SJSA1 (cell line): ENCODE measurements around the gene ARMC12. TPM values are rescaled to one million over a fixed set of nuclear protein-coding genes. Genes with fewer than 3 reads are reported as not detected.
A peak's percentile ranks its signal among the peaks of the same experiment; 100 is the strongest.
"Not testable (repeated sequence)": the region's sequence is repeated elsewhere in the genome, so short reads cannot be mapped to it uniquely, and the experiment has no call there.

ENCODE experiments used
- DNase-seq, 2 experiments: peaks; one replicate each; pipeline ENCODE4 v3.0.0-alpha.2; 2015 to 2020; ENCODE audit warnings: low spot score in 2 of 2, low read depth in 1 of 2
- H3K27ac ChIP-seq: fragments of 250-450 bp; sonication (Bioruptor Pico); 2 replicates; pipeline ENCODE4 v1.5.1; 2020; ENCODE audit warnings: mild to moderate bottlenecking, moderate library complexity
- H3K27me3 ChIP-seq: fragments of 250-450 bp; sonication (Bioruptor Pico); replicated peaks from 2 replicates; pipeline ENCODE4 v1.5.1; 2020; ENCODE audit warnings: mild to moderate bottlenecking, moderate library complexity
- H3K36me3 ChIP-seq: fragments of 250-450 bp; sonication (Bioruptor Pico); 2 replicates; pipeline ENCODE4 v1.5.1; 2020; ENCODE audit warnings: mild to moderate bottlenecking
- H3K4me1 ChIP-seq: fragments of 250-450 bp; sonication (Bioruptor Pico); replicated peaks from 2 replicates; pipeline ENCODE4 v1.6.1; 2021; ENCODE audit warnings: mild to moderate bottlenecking
- H3K4me3 ChIP-seq: fragments of 250-450 bp; sonication (Bioruptor Pico); 2 replicates; pipeline ENCODE4 v1.5.1; 2020; ENCODE audit warnings: mild to moderate bottlenecking
- H3K9me3 ChIP-seq: fragments of 250-450 bp; sonication (Bioruptor Pico); replicated peaks from 2 replicates; pipeline ENCODE4 v1.5.1; 2020; ENCODE audit warnings: mild to moderate bottlenecking
- total RNA-seq: library from RNA; depleted of rRNA; stranded (reverse); fragments of >200 nt; shearing (Covaris generic); gene quantifications from 2 replicates; pipeline ENCODE4 v1.2.3, GENCODE V29; 2014; rRNA removed

The ARMC12 gene, protein sequence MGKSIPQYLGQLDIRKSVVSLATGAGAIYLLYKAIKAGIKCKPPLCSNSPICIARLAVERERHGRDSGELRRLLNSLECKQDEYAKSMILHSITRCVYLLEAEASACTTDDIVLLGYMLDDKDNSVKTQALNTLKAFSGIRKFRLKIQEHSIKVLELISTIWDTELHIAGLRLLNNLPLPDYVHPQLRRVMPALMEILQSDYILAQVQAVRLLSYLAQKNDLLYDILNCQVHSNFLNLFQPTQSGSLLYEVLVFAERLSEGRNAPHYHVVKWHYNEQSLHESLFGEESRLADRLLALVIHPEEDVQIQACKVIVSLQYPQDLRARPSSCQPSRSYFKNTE
- total RNA-seq, result not detected in 2 replicates

DNA sequence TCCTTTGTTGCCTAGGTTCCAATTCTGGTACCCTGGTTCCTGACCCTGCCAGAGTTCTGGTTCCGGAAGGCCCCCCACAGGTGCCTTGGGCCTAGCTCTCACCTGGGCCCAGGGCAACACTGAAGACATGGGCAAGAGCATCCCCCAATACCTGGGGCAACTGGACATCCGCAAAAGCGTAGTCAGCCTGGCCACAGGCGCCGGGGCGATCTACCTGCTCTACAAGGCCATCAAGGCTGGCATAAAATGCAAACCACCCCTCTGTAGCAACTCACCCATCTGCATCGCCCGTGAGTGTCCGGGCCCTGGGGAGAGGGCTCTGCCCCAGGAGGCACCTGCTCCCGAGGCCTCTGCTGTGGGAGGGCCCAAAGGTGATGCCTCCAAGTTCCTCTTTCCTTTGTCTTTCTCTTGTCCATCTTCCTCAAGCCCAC is at the start of gene ARMC12:
Gene ARMC12, plus strand, starts transcription at position 51 of the 431 bp plus-strand sequence. Its CDS starts 77 bp downstream, at position 128.
- Histone ChIP-seq H3K27ac (no peak within 1 kb of the TSS), H3K4me3 (no peak within 1 kb of the TSS), H3K36me3 (no peaks in the 10 kb centered on the region), H3K27me3 (no peaks in the 10 kb centered on the region), H3K9me3 (no peaks in the 10 kb centered on the region), H3K4me1 (peaks cover 2% of the 10 kb centered on the region; the same call in 1 of the 2 replicates)
- no peak for DNase-seq

DNA sequence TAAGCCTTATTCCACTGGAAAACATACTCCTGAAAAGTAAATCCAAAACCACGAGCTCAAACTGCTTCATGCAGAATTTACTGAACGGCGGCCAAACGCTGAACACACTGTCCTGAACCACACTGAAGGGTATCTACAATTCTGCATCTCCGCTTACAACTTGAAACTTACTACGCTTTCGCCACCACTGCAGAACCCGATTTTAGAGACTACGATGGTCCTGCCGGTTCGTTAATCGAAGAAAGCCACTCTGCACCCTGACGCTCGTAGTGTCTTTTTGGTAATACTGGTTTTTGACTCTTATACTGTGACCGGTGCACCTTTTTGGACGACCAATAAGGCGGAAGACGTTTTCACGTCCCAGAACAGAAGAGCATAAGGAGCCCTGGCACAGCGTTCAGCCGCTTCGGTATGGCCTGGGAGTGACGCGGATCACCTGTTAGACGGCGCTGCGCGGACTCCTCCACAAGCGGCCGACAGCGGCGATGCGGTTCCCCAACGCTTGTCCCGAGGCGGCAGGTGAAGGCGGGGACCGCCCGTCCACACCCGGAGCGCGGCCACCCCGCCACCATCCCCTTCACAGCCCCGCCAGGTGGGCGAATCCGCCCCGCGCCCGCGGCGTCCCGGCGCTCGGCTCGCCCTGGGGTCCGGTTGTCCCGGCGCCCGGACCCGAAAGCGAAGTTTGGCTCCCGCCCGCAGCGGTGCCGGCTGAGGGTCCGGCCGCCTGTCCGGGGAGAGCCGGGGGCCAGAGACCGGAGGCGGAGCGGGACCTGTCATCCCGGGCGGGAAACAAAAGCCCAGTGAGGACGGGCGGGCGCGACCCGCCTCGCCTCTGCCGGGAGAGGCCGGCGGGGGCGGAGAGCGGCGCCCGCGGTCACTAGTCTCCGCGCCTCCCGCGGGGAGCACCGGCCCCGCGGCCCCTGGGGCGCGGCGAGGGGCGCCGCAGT is 48.9 kb upstream of the ARMC12 start:
- Histone ChIP-seq H3K9me3 (peaks cover 14% of the 10 kb centered on the region), H3K36me3 (no peaks in the 10 kb centered on the region; the same call in 1 of the 2 replicates), H3K27me3 (peaks cover 40% of the 10 kb centered on the region), H3K4me1 (peaks cover 17% of the 10 kb centered on the region), H3K4me3 (peak overlapping the region; percentile 47), H3K27ac (no peak overlapping the region)
- peak in 1 of 2 experiments; percentile 22 for DNase-seq

DNA sequence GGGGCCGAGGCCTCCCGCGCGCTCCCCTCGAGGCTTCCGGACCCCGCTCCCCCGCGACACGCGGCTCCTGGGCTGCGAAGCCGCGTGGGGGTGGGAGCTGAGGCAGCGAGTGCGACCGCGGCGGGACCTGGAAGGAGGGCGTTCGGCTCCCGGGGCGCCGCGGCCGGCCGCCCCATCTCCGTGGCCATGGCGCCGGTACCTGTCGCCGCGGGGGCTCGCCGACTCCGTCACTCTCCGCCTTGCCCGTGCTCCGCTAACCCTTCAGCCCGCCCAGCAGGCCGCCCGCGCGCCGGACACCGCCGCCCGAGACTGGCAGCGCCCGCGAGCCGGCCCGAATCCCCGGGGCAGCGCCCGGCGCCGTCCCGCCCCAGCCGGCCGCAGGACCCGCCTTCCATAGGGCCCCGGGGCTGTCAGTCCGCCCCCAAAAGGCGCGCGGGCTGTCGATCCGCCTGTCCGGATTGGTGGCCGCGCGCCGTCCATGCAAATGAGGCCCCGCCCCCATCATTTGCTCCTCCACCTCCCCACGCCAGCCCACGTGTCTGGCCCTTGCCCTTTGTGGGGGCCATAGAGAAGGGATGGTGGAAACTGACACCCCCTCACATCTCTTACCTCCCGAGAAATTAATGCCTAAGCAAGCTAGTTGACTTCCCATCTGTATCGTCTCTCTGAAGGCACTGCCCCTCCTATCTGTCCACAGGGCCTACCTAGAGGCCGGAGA is 48.1 kb upstream of the ARMC12 start, which contains the start of gene FKBP5:
Gene FKBP5, minus strand, starts transcription at position 311 of the 718 bp plus-strand sequence. CDS start 46,091 bp downstream, outside the sequence.
- DNase-seq, result peak; percentile 23 to 73
- H3K4me3 ChIP-seq, result peak within 1 kb of the TSS; percentile 47
- H3K9me3 ChIP-seq, result peaks cover 14% of the 10 kb centered on the region
- H3K27me3 ChIP-seq, result peaks cover 40% of the 10 kb centered on the region
- no peak within 1 kb of the TSS for H3K27ac ChIP-seq
- peaks cover 17% of the 10 kb centered on the region for H3K4me1 ChIP-seq
- no peaks in the 10 kb centered on the region; the same call in 1 of the 2 replicates for H3K36me3 ChIP-seq

DNA sequence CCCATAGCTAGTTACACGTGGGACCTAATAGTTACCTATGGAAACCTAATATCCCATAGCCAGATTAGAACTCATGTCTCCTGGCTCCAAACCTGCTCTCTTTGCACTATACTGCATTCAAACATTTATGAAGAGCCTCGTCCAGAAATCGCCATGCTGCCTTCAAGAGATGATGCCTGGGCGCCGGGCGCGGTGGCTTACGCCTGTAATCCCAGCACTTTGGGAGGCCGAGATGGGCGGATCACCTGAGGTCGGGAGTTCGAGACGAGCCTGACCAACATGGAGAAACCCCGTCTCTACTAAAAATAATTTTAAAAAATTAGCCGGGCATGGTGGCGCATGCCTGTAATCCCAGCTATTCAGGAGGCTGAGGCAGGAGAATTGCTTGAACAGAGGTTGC is 46.8 kb upstream of the ARMC12 start:
- Histone ChIP-seq H3K9me3 (peaks cover 24% of the 10 kb centered on the region), H3K4me1 (peaks cover 17% of the 10 kb centered on the region), H3K27me3 (peaks cover 40% of the 10 kb centered on the region)
- DNase-seq, H3K4me3 ChIP-seq, H3K36me3 ChIP-seq, H3K27ac ChIP-seq: not testable (repeated sequence)

DNA sequence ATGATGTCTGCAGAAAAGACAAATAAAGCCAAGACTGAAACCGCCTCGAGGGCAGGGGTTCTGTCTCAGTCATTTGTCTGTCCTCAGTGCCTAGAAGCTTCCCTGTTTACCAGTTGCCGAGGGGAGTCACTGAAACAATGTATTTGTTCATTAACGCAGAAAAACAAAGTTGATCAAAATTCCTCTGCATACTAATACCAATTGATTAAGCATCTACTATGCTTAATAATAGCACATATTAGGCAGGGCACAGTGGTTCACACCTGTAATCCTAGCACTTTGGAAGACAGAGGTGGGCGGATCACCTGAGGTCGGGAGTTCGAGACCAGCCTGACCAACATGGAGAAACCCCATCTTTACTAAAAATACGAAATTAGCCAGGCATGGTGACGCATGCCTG is 46.3 kb upstream of the ARMC12 start:
- Histone ChIP-seq H3K27ac (no peak overlapping the region), H3K4me3 (no peak overlapping the region), H3K4me1 (peaks cover 17% of the 10 kb centered on the region), H3K27me3 (peaks cover 40% of the 10 kb centered on the region), H3K36me3 (no peaks in the 10 kb centered on the region; the same call in 1 of the 2 replicates), H3K9me3 (peaks cover 24% of the 10 kb centered on the region)
- DNase-seq, result no peak

DNA sequence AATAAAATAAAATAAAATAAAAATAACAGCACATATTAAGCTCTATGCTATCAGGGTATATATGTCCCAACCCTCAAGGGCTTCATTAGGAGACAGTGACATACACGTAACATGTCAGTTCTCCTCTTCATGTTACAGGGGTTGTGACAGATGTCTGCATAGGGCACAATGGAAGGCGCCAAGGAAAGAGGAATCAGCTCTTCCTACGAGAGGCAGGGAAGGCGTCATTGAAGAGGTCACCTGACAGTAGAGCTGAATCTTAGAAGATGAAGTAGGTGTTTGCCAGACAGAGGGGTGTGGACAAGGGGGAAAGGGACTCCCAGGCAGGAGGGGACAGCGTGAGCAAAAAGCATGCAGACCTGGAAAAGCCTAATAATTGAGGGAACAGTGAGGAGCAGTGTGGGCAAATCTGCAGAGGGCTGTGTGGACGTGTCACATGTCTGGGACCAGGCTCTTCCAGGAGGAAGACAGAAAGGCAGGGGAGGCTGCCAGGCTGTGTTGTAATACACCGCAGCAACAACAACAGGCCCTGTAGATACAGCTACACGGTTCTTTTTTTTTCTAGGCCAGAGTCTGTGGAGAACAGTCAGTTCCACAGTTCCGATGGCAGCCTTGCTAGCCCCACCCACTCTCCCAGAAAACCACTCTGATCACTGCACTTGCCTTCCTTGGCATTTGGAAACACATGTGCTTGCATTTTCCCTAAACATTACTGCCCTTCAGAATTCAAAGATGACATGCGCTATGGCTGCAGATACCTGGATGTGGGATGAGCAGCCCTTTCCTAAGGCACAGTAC is 45.6 kb upstream of the ARMC12 start:
- no peak overlapping the region for H3K27ac ChIP-seq
- H3K36me3 ChIP-seq, result no peaks in the 10 kb centered on the region; the same call in 1 of the 2 replicates
- peaks cover 24% of the 10 kb centered on the region for H3K9me3 ChIP-seq
- no peak overlapping the region for H3K4me3 ChIP-seq
- DNase-seq, result no peak
- peaks cover 37% of the 10 kb centered on the region for H3K27me3 ChIP-seq
- H3K4me1 ChIP-seq, result peaks cover 17% of the 10 kb centered on the region

DNA sequence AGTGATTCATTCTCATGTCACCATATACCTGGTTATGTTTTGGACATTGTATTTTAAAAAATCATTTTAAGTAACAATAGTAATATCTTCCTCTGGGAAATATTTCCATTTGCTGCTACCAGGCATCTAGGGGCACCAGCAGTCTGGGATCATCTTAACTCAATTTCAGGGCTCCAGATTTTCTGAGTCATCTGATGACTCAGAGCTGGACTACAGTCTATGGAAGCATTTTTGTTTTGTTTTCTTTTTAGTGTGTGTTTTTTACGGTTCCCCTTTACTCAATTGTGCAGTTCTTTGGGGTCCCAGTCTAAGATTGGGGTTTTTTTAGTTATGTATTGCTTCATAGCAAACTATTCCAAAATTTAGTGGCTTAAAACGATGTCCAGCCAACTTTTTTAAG is 42.4 kb upstream of the ARMC12 start:
- DNase-seq, result no peak
- H3K27me3 ChIP-seq, result peaks cover 5% of the 10 kb centered on the region
- H3K9me3 ChIP-seq, result peaks cover 10% of the 10 kb centered on the region
- H3K36me3 ChIP-seq, result no peaks in the 10 kb centered on the region
- H3K27ac ChIP-seq, result no peak overlapping the region
- H3K4me3 ChIP-seq, result no peak overlapping the region
- no peaks in the 10 kb centered on the region for H3K4me1 ChIP-seq

DNA sequence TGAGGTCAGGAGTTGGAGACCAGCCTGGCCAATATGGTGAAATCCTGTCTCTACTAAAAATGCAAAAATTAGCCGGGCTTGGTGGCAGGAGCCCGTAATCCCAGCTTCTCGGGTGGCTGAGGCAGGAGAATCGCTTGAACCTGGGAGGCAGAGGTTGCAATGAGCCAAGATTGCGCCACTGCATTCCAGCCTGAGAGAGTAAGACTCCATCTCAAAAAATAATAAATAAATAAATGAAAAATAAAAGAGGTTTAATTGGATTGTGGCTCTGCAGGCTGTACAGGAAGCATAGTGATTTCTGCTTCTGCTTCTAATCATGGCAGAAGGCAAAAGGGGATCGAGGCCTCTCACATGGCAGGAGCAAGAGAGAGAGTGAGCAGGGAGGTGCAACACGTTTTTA is 38.4 kb upstream of the ARMC12 start:
- DNase-seq, H3K4me3 ChIP-seq, H3K4me1 ChIP-seq, H3K36me3 ChIP-seq, H3K27ac ChIP-seq, H3K27me3 ChIP-seq: not testable (repeated sequence)
- peaks cover 10% of the 10 kb centered on the region for H3K9me3 ChIP-seq

DNA sequence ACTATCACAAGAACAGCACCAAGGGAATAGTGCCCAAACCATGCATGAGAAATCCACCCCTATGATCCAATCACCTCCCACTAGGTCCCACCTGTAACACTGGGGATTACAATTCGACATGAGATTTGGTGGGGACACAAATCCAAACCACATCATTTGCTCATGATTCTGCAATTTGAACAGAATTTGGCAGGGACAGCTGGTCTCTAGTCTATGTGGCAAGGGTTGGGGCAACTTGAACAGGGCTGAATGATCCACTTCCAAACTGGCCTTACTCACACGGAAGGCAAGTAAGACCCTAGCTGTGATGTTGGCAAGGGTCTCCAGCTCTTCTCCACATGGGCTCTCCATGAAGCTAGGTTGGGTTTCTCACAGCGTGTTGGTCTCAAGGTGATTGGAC is 38.0 kb upstream of the ARMC12 start:
- H3K9me3 ChIP-seq, result peaks cover 10% of the 10 kb centered on the region
- no peak overlapping the region for H3K4me3 ChIP-seq
- no peaks in the 10 kb centered on the region for H3K27me3 ChIP-seq
- no peak for DNase-seq
- no peak overlapping the region for H3K27ac ChIP-seq
- no peaks in the 10 kb centered on the region for H3K36me3 ChIP-seq
- H3K4me1 ChIP-seq, result no peaks in the 10 kb centered on the region

DNA sequence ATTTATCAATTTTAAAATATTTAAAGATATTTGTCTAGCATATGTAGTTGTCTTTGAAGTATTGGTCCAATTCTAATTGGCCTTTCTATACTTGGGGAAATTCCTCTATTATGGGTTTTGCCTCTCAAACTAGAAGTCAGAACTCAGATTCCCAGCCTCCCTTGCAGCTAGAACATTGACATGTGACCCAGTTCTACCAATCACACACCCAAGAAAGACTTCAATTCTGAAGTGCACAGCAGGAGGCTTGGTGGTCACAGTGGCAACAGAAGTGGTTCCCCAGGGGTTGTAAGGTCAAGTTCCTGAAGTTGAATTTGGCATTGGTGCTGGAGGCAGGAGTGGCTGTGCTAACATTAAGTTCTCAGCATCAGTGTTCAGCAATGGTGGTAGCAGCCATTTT is 33.3 kb upstream of the ARMC12 start:
- no peak overlapping the region for H3K4me3 ChIP-seq
- no peaks in the 10 kb centered on the region for H3K4me1 ChIP-seq
- no peaks in the 10 kb centered on the region for H3K9me3 ChIP-seq
- no peaks in the 10 kb centered on the region for H3K27me3 ChIP-seq
- no peak for DNase-seq
- no peaks in the 10 kb centered on the region for H3K36me3 ChIP-seq
- no peak overlapping the region for H3K27ac ChIP-seq

DNA sequence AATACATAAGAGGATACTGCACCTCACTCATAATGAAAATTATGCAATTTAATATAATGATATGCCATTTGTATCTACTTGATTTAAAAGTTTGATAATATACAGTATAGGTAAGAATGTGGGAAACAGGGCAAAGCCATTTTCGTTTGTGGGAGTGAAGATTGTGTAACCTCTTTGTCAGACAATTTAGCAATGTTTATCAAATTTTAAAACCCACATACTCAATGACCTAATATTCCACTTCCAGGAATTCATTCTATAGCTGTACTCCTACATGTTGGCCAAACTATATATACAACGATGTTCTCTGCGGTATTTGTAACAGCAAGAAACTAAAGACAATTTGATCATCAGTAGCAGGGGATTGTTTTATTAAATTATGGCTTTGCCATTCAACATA is 30.4 kb upstream of the ARMC12 start:
- Histone ChIP-seq H3K27me3 (no peaks in the 10 kb centered on the region), H3K9me3 (no peaks in the 10 kb centered on the region), H3K36me3 (no peaks in the 10 kb centered on the region), H3K4me3 (no peak overlapping the region), H3K27ac (no peak overlapping the region), H3K4me1 (no peaks in the 10 kb centered on the region)
- DNase-seq, result no peak

DNA sequence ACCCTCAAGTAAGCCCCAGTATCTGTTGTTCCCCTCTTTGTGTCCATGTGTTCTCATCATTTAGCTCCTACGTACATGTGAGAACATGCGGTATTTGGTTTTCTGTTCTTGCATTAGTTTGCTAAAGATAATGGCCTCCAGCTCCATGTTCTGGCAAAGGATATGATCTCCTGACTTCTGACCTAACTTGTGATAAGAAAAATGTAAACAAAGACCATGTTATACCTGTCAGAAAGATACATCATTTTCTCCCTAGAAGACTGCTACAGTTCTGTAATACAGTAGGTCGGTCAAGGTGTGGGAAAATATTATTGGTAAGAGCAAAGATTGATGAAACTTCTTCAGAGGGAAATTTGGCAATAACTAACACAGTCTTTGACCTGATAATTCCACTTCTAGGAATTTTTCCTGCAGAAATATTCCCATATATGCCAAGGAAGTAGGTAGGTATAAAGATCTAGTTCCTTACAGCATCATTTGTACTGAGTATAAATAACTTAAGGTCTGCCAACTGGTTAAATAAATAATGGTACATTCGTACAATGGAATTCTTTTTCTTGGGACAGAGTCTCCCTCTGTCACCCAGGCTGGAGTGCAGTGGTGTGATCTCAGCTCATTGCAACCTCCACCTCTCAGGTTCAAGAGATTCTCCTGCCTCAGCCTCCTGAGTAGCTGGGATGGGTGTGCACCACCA is 29.0 kb upstream of the ARMC12 start:
- DNase-seq, result no peak
- H3K4me1 ChIP-seq, result no peaks in the 10 kb centered on the region
- no peaks in the 10 kb centered on the region for H3K27me3 ChIP-seq
- no peak overlapping the region for H3K4me3 ChIP-seq
- no peak overlapping the region for H3K27ac ChIP-seq
- no peaks in the 10 kb centered on the region for H3K36me3 ChIP-seq
- H3K9me3 ChIP-seq, result no peaks in the 10 kb centered on the region
